Stimulated activated CD8-positive, alpha-beta memory T cell treated with anti-CD3 and anti-CD28 coated beads, Interleukin-7, amount 100 ng/mL, for 24 hours (primary cell): ENCODE data around the gene MMP11.

Source experiments
- DNase-seq: peaks from one replicate; pipeline ENCODE4 v3.0.0-alpha.2; 2020; ENCODE audit warnings: low read depth

Gene MMP11

GRCh38 chr22:23831261-23831660 is 58.6 kb downstream of the MMP11 start:
- no peak for DNase-seq

- no peak for DNase-seq
Measured at GRCh38 chr22:23831781-23832180, 59.1 kb downstream of the MMP11 start.

- no peak for DNase-seq
Measured at GRCh38 chr22:23832226-23833016, 59.8 kb downstream of the MMP11 start.

- no peak for DNase-seq
Measured at GRCh38 chr22:23833017-23833751, 60.5 kb downstream of the MMP11 start.
